A673 (cell line): Measurements from ENCODE around the gene ZNF3.

Experiments used
- EZH2 ChIP-seq: fragments of 200-600 bp; sonication (generic); IDR thresholded peaks from 2 replicates; pipeline ENCODE4 v1.6.1; 2017; ENCODE audit warnings: borderline replicate concordance, low read depth, mild to moderate bottlenecking, mixed read lengths, antibody characterized with exemption, low read length; ENCODE audit not compliant: poor library complexity, severe bottlenecking
- TF ChIP-seq, protein P1 (sequence below): fragments of 300-800, 200-600 bp; sonication (generic); conservative IDR thresholded peaks from 2 replicates; pipeline ENCODE4 v1.5.1; 2017; ENCODE audit warnings: low read depth, mild to moderate bottlenecking, antibody characterized with exemption, low read length, moderate library complexity, mixed read lengths

DNA sequence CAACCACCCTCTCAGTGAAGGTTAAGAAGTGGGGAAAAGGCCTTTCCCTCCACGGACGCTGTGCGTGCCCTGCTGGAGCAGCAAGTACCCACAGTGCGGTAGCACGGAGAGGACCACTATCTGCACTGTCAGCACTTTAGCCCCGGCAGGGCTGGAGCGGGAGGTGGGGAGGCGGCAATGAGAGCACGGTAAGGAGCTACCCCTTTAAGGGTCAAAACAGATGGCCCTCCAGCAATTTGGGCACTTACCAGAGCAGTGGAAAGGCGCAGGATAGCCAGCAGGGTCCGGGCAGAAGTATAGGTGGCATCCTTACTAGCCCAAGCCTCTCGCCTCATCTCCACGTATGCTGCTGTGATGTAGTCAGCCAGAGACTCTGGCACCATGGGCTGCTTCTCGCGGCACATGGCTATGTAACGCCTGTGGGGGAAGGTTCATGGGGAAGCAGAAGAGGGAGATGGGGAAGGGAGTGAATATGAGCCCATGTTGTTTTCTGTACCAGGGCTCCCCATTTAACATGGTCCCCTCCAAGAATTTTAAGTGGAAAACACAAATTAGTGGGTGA, 12.5 kb upstream of the ZNF3 start:
- TF ChIP-seq EZH2 = no peak
- TF ChIP-seq, protein P1, sequence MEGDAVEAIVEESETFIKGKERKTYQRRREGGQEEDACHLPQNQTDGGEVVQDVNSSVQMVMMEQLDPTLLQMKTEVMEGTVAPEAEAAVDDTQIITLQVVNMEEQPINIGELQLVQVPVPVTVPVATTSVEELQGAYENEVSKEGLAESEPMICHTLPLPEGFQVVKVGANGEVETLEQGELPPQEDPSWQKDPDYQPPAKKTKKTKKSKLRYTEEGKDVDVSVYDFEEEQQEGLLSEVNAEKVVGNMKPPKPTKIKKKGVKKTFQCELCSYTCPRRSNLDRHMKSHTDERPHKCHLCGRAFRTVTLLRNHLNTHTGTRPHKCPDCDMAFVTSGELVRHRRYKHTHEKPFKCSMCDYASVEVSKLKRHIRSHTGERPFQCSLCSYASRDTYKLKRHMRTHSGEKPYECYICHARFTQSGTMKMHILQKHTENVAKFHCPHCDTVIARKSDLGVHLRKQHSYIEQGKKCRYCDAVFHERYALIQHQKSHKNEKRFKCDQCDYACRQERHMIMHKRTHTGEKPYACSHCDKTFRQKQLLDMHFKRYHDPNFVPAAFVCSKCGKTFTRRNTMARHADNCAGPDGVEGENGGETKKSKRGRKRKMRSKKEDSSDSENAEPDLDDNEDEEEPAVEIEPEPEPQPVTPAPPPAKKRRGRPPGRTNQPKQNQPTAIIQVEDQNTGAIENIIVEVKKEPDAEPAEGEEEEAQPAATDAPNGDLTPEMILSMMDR = no peak
